Measurements from ENCODE around the gene RALGPS1.

The RALGPS1 gene

GRCh38 chr9:127237801-127238200 lies 323.2 kb downstream of the RALGPS1 start:
- DNase-seq = no peak

GRCh38 chr9:127241354-127241753 lies 326.8 kb downstream of the RALGPS1 start:
- DNase-seq = no peak

GRCh38 chr9:127244609-127245601 lies 330.3 kb downstream of the RALGPS1 start:
- peak; percentile 90 for DNase-seq

- DNase-seq = no peak
These were observed 331.1 kb downstream of the RALGPS1 start for GRCh38 chr9:127245637-127246164.

GRCh38 chr9:127248241-127248640 lies 333.7 kb downstream of the RALGPS1 start:
- no peak for DNase-seq

- no peak for DNase-seq
These were observed 335.3 kb downstream of the RALGPS1 start for GRCh38 chr9:127249877-127250276.

- DNase-seq = no peak
These were observed 336.4 kb downstream of the RALGPS1 start for GRCh38 chr9:127250896-127251391.

GRCh38 chr9:127252410-127253318 lies 338.1 kb downstream of the RALGPS1 start:
- DNase-seq = no peak

- no peak for DNase-seq
These were observed 338.9 kb downstream of the RALGPS1 start for GRCh38 chr9:127253446-127253845.

GRCh38 chr9:127255692-127256091 lies 341.1 kb downstream of the RALGPS1 start:
- DNase-seq = no peak

- no peak for DNase-seq
These were observed 341.7 kb downstream of the RALGPS1 start for GRCh38 chr9:127256324-127256723.

GRCh38 chr9:127258606-127259471 lies 344.3 kb downstream of the RALGPS1 start:
- no peak for DNase-seq

GRCh38 chr9:127262602-127263001 lies 348.0 kb downstream of the RALGPS1 start:
- DNase-seq = no peak

GRCh38 chr9:127263237-127263636 lies 348.7 kb downstream of the RALGPS1 start:
- DNase-seq = no peak

- no peak for DNase-seq
These were observed 349.1 kb downstream of the RALGPS1 start for GRCh38 chr9:127263664-127264063.

- no peak for DNase-seq
These were observed 350.1 kb downstream of the RALGPS1 start, which contains the start of gene GARNL3 for GRCh38 chr9:127264462-127265219. TSS of gene GARNL3 (plus strand) at chr9:127264774. CDS start at chr9:127264878, 104 bp downstream.

- DNase-seq = no peak
These were observed 353.4 kb downstream of the RALGPS1 start for GRCh38 chr9:127267793-127268525.

- no peak for DNase-seq
These were observed 354.9 kb downstream of the RALGPS1 start for GRCh38 chr9:127269449-127269848.
